Endodermal cell (in vitro differentiated cells): Measurements from ENCODE around the gene PANX3. TPM values are rescaled to one million over a fixed set of nuclear protein-coding genes. Genes with fewer than 3 reads are reported as not detected.

Experiments
- DNase-seq: peaks from one replicate; pipeline ENCODE4 v3.0.0-alpha.2; 2017
- H3K27ac ChIP-seq: 2 replicates; pipeline ENCODE4 v1.5.1; 2013; ENCODE audit warnings: mild to moderate bottlenecking, low read depth, low read length, moderate library complexity
- H3K27me3 ChIP-seq: 2 replicates; pipeline ENCODE4 v1.6.1; 2013; ENCODE audit warnings: mild to moderate bottlenecking, low read length, moderate library complexity; ENCODE audit not compliant: insufficient read depth, control insufficient read depth, poor library complexity, severe bottlenecking
- H3K36me3 ChIP-seq: 2 replicates; pipeline ENCODE4 v1.7.0; 2013; ENCODE audit warnings: mild to moderate bottlenecking, low read length, moderate library complexity; ENCODE audit not compliant: control insufficient read depth, insufficient read depth
- H3K4me1 ChIP-seq: one replicate; pipeline ENCODE4 v1.7.0; 2013; ENCODE audit warnings: low read length; ENCODE audit not compliant: control insufficient read depth, insufficient read depth
- H3K4me3 ChIP-seq: 2 replicates; pipeline ENCODE4 v1.5.1; 2013; ENCODE audit warnings: mild to moderate bottlenecking, low read length, moderate library complexity
- H3K9ac ChIP-seq: 2 replicates; pipeline ENCODE4 v1.6.1; 2013; ENCODE audit warnings: mild to moderate bottlenecking, low read length, moderate library complexity; ENCODE audit not compliant: poor library complexity, severe bottlenecking; ENCODE audit errors: extremely low read depth
- H3K9me3 ChIP-seq: 2 replicates; pipeline ENCODE4 v1.6.1; 2013; ENCODE audit warnings: mild to moderate bottlenecking, low read length, moderate library complexity; ENCODE audit not compliant: control insufficient read depth
- H3K27ac Mint-ChIP-seq: 2 replicates; pipeline ENCODE4 v1.8.0; 2020; ENCODE audit warnings: mixed read lengths
- H3K27me3 Mint-ChIP-seq: 2 replicates; pipeline ENCODE4 v1.8.0; 2021; ENCODE audit warnings: mild to moderate bottlenecking, mixed read lengths; ENCODE audit not compliant: insufficient read depth
- H3K36me3 Mint-ChIP-seq: 2 replicates; pipeline ENCODE4 v1.8.0; 2020; ENCODE audit warnings: low read depth, mixed read lengths
- H3K4me1 Mint-ChIP-seq: 2 replicates; pipeline ENCODE4 v1.8.0; 2020; ENCODE audit warnings: mixed read lengths
- H3K4me3 Mint-ChIP-seq: 2 replicates; pipeline ENCODE4 v1.8.0; 2020; ENCODE audit warnings: mild to moderate bottlenecking, moderate library complexity, mixed read lengths
- H3K9me3 Mint-ChIP-seq: 2 replicates; pipeline ENCODE4 v1.8.0; 2020; ENCODE audit warnings: mild to moderate bottlenecking, mixed read lengths
- WGBS, 2 experiments: methylation state at CpG; one replicate each; pipeline versions ENCODE4 v1.1.5 to v1.1.7; 2013; ENCODE audit warnings: missing lambda C conversion rate in 2 of 2, mixed read lengths in 1 of 2; ENCODE audit not compliant: insufficient coverage in 1 of 2, insufficient read length in 1 of 2; 5-methylcytosine and 5-hydroxymethylcytosine counted together
- total RNA-seq, 2 donors: library from RNA; stranded (reverse); fragmentation: NEBNext Ultra II Directional in 1 of 2; extraction: Animal tissue kit (Norgen Biotek cat#: 25700) in 1 of 2; gene quantifications; 2 replicates in 1 of 2; 3 replicates in 1 of 2; pipeline ENCODE4 v1.2.1, GENCODE V29; 2021
- TF ChIP-seq, protein P1 (sequence below): fragments of 200-600 bp; sonication (generic); conservative IDR thresholded peaks from 2 replicates; pipeline ENCODE4 v1.5.0; 2021; ENCODE audit warnings: antibody characterized with exemption, mild to moderate bottlenecking

The PANX3 gene
- total RNA-seq, 2 donors from 2014 or later, result not detected

DNA sequence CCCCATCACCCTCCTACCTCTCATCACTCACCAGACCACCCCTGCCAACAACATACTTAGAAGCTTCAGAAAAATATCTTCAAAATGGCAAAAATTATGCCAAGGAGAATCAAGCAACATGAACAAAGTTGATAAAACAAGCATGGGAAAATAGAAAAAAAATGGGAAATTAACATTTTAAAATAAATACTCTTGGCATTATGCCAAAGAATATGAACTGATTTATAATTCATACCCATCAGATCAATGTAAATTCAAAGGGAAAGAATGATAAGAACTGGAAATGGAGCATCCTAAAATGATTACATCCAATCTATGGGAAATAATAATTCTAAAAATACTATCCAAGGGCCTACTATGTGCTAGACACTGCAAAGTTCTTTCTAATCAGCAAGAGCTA is 50.3 kb downstream of the PANX3 start:
- Histone ChIP-seq H3K9me3 (no peaks in the 10 kb centered on the region), H3K36me3 (no peaks in the 10 kb centered on the region), H3K27me3 (peaks cover 5% of the 10 kb centered on the region), H3K4me1 (no peaks in the 10 kb centered on the region), H3K4me3 (no peak overlapping the region), H3K27ac (no peak overlapping the region), H3K9ac (no peak overlapping the region)
- Mint-ChIP-seq H3K4me3 (no peak overlapping the region), H3K27me3 (peaks cover 3% of the 10 kb centered on the region), H3K27ac (no peak overlapping the region), H3K4me1 (peaks cover 4% of the 10 kb centered on the region), H3K9me3 (no peaks in the 10 kb centered on the region), H3K36me3 (peaks cover 2% of the 10 kb centered on the region)
- DNase-seq, result no peak
- TF ChIP-seq, protein P1, sequence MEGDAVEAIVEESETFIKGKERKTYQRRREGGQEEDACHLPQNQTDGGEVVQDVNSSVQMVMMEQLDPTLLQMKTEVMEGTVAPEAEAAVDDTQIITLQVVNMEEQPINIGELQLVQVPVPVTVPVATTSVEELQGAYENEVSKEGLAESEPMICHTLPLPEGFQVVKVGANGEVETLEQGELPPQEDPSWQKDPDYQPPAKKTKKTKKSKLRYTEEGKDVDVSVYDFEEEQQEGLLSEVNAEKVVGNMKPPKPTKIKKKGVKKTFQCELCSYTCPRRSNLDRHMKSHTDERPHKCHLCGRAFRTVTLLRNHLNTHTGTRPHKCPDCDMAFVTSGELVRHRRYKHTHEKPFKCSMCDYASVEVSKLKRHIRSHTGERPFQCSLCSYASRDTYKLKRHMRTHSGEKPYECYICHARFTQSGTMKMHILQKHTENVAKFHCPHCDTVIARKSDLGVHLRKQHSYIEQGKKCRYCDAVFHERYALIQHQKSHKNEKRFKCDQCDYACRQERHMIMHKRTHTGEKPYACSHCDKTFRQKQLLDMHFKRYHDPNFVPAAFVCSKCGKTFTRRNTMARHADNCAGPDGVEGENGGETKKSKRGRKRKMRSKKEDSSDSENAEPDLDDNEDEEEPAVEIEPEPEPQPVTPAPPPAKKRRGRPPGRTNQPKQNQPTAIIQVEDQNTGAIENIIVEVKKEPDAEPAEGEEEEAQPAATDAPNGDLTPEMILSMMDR, result no peak

DNA sequence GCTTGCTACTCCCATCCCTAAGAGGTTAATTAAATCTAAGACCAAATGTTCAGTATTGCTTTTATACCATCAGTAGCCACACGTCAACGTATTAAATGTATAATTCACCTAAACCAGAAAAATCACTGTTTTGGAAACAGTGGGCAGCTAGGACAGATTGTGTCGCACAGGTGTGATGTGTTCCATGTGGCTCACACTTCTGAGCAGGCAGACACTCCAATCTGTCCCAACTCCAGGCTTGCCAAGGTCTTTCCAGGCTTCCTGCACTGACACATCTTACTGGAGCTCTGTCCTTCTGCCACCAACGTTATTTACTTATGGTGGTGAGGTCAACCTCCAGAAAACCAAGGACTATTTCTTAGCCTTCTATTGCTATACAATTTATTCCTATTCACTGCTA is 50.9 kb downstream of the PANX3 start:
- Mint-ChIP-seq H3K27me3 (peaks cover 3% of the 10 kb centered on the region), H3K9me3 (no peaks in the 10 kb centered on the region), H3K27ac (no peak overlapping the region), H3K4me3 (no peak overlapping the region), H3K36me3 (peaks cover 2% of the 10 kb centered on the region), H3K4me1 (peaks cover 1% of the 10 kb centered on the region)
- WGBS, 2 experiments, result 93% methylated on average over 4 of the region's 4 CpGs
- TF ChIP-seq, protein P1, result no peak
- Histone ChIP-seq H3K27me3 (peaks cover 5% of the 10 kb centered on the region), H3K36me3 (no peaks in the 10 kb centered on the region), H3K4me1 (no peaks in the 10 kb centered on the region), H3K27ac (no peak overlapping the region), H3K9ac (no peak overlapping the region), H3K9me3 (no peaks in the 10 kb centered on the region), H3K4me3 (no peak overlapping the region)
- DNase-seq, result no peak

DNA sequence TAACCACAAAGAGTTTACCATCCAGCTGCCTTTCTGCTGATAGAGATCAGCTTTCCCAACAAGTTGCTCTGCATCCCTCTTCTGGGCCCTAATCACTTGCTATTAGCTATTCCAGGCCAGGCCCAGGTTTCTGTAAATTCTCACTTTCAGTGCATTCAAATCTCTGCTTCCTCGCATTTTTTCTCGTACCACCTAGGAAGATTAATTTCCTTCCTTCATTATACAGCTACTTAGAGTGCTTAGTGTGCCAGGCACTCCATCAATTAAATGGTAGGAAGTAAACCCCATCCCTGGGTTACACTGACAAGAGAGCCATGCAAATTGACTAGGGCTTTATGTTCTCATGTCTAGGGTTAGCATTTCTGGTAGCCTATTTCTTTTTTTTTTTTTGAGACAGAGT is 52.6 kb downstream of the PANX3 start:
- H3K9me3 Mint-ChIP-seq, result no peaks in the 10 kb centered on the region
- Histone ChIP-seq H3K4me1 (no peaks in the 10 kb centered on the region), H3K36me3 (no peaks in the 10 kb centered on the region), H3K27ac (no peak overlapping the region), H3K27me3 (peaks cover 19% of the 10 kb centered on the region), H3K9ac (no peak overlapping the region), H3K4me3 (no peak overlapping the region), H3K9me3 (no peaks in the 10 kb centered on the region)
- DNase-seq, result no peak
- TF ChIP-seq, protein P1, result no peak
- no peak overlapping the region for H3K4me3 Mint-ChIP-seq
- H3K4me1 Mint-ChIP-seq, result no peaks in the 10 kb centered on the region
- peaks cover 2% of the 10 kb centered on the region for H3K36me3 Mint-ChIP-seq
- no peak overlapping the region for H3K27ac Mint-ChIP-seq
- H3K27me3 Mint-ChIP-seq, result peaks cover 3% of the 10 kb centered on the region
- 73 to 87% methylated on average over 2 of the region's 2 CpGs for WGBS, 2 experiments
